H7 (cell line): ENCODE results near the gene ZNF575. TPM values are rescaled to one million over a fixed set of nuclear protein-coding genes. Genes with fewer than 3 reads are reported as not detected.
"Not testable (repeated sequence)": the region's sequence is repeated elsewhere in the genome, so short reads cannot be mapped to it uniquely, and the experiment has no call there.

Experiments used
- DNase-seq: peaks from one replicate; pipeline ENCODE4 v3.0.0; 2012
- H3K27me3 ChIP-seq: 2 replicates; pipeline ENCODE4 v1.6.0; 2011; ENCODE audit warnings: mild to moderate bottlenecking, low read length; ENCODE audit not compliant: control insufficient read depth, insufficient read depth
- H3K36me3 ChIP-seq: replicated peaks from 2 replicates; pipeline ENCODE4 v1.5.1; 2011; ENCODE audit warnings: low read length; ENCODE audit not compliant: control insufficient read depth, insufficient read depth
- H3K4me3 ChIP-seq: 2 replicates; pipeline ENCODE4 v1.5.1; 2011; ENCODE audit warnings: low read depth, mild to moderate bottlenecking, control low read depth, low read length, moderate library complexity; ENCODE audit not compliant: insufficient read depth
- total RNA-seq: library from RNA; depleted of rRNA; stranded (reverse); fragments of >200 nt; shearing (Covaris generic); gene quantifications from 2 replicates; pipeline ENCODE4 v1.2.3, GENCODE V29; 2014

The ZNF575 gene
- total RNA-seq, 1 experiment from 2014 or later: not detected

- DNase-seq: no peak
- H3K27me3 ChIP-seq: no peaks in the 10 kb centered on the region
- peaks cover 23% of the 10 kb centered on the region for H3K36me3 ChIP-seq
- no peak overlapping the region for H3K4me3 ChIP-seq
Observed at GRCh38 chr19:43544077-43544476, 11.1 kb downstream of the ZNF575 start.

- Histone ChIP-seq H3K4me3 (no peak overlapping the region), H3K36me3 (peaks cover 22% of the 10 kb centered on the region), H3K27me3 (no peaks in the 10 kb centered on the region)
- no peak for DNase-seq
Observed at GRCh38 chr19:43545276-43545675, 12.3 kb downstream of the ZNF575 start.

GRCh38 chr19:43545981-43546380 lies 13.0 kb downstream of the ZNF575 start:
- Histone ChIP-seq H3K36me3 (peaks cover 22% of the 10 kb centered on the region), H3K4me3 (no peak overlapping the region), H3K27me3 (no peaks in the 10 kb centered on the region)
- no peak for DNase-seq

GRCh38 chr19:43546581-43546980 lies 13.6 kb downstream of the ZNF575 start:
- Histone ChIP-seq H3K27me3 (no peaks in the 10 kb centered on the region), H3K36me3 (peaks cover 21% of the 10 kb centered on the region), H3K4me3 (no peak overlapping the region)
- DNase-seq: no peak

- H3K27me3 ChIP-seq, DNase-seq, H3K4me3 ChIP-seq: not testable (repeated sequence)
- H3K36me3 ChIP-seq: peaks cover 20% of the 10 kb centered on the region
Observed at GRCh38 chr19:43547926-43548325, 14.9 kb downstream of the ZNF575 start.

- H3K27me3 ChIP-seq: no peaks in the 10 kb centered on the region
- no peak overlapping the region for H3K4me3 ChIP-seq
- DNase-seq: no peak
- H3K36me3 ChIP-seq: peaks cover 14% of the 10 kb centered on the region
Observed at GRCh38 chr19:43548706-43549105, 15.7 kb downstream of the ZNF575 start.

- no peaks in the 10 kb centered on the region for H3K27me3 ChIP-seq
- DNase-seq: peak; percentile 42
- H3K36me3 ChIP-seq: peaks cover 12% of the 10 kb centered on the region
Observed at GRCh38 chr19:43551399-43552197, 18.6 kb downstream of the ZNF575 start.

GRCh38 chr19:43552198-43552450 lies 19.1 kb downstream of the ZNF575 start:
- Histone ChIP-seq H3K36me3 (peaks cover 11% of the 10 kb centered on the region), H3K4me3 (no peak overlapping the region), H3K27me3 (no peaks in the 10 kb centered on the region)
- DNase-seq: no peak

More at GRCh38 chr19:43551399-43552197, 18.6 kb downstream of the ZNF575 start:
- no peak overlapping the region for H3K4me3 ChIP-seq

- no peaks in the 10 kb centered on the region for H3K27me3 ChIP-seq
- no peak overlapping the region for H3K4me3 ChIP-seq
- H3K36me3 ChIP-seq: peaks cover 11% of the 10 kb centered on the region
- no peak for DNase-seq
Observed at GRCh38 chr19:43552616-43553015, 19.6 kb downstream of the ZNF575 start.

- Histone ChIP-seq H3K4me3 (no peak overlapping the region), H3K36me3 (peaks cover 11% of the 10 kb centered on the region), H3K27me3 (no peaks in the 10 kb centered on the region)
- no peak for DNase-seq
Observed at GRCh38 chr19:43553656-43554055, 20.7 kb downstream of the ZNF575 start.

GRCh38 chr19:43554317-43554895 lies 21.4 kb downstream of the ZNF575 start:
- H3K36me3 ChIP-seq: peaks cover 11% of the 10 kb centered on the region

GRCh38 chr19:43555185-43555770 lies 22.3 kb downstream of the ZNF575 start:
- peak; percentile 92 for DNase-seq
- no peak overlapping the region for H3K4me3 ChIP-seq
- peaks cover 11% of the 10 kb centered on the region for H3K36me3 ChIP-seq
- no peaks in the 10 kb centered on the region for H3K27me3 ChIP-seq

More at GRCh38 chr19:43554317-43554895, 21.4 kb downstream of the ZNF575 start:
- no peaks in the 10 kb centered on the region for H3K27me3 ChIP-seq
- no peak for DNase-seq
- H3K4me3 ChIP-seq: no peak overlapping the region

- Histone ChIP-seq H3K36me3 (peaks cover 2% of the 10 kb centered on the region), H3K4me3 (no peak overlapping the region)
- DNase-seq: peak; percentile 76
Observed at GRCh38 chr19:43560687-43561086, 27.7 kb downstream of the ZNF575 start.

GRCh38 chr19:43561139-43561970 lies 28.4 kb downstream of the ZNF575 start:
- Histone ChIP-seq H3K4me3 (no peak overlapping the region), H3K27me3 (no peaks in the 10 kb centered on the region), H3K36me3 (peaks cover 2% of the 10 kb centered on the region)
- no peak for DNase-seq

More at GRCh38 chr19:43560687-43561086, 27.7 kb downstream of the ZNF575 start:
- H3K27me3 ChIP-seq: no peaks in the 10 kb centered on the region
